Stimulated activated CD8-positive, alpha-beta memory T cell treated with anti-CD3 and anti-CD28 coated beads, Interleukin-4, amount 100 ng/mL, for 1 hour (primary cell): ENCODE results near the gene TRPC5OS.

Experiments used
- DNase-seq, 2 donors: peaks; one replicate each; pipeline ENCODE4 v3.0.0-alpha.2; 2020; ENCODE audit warnings: low read depth in 2 of 2, low spot score in 1 of 2

TRPC5OS gene

DNA sequence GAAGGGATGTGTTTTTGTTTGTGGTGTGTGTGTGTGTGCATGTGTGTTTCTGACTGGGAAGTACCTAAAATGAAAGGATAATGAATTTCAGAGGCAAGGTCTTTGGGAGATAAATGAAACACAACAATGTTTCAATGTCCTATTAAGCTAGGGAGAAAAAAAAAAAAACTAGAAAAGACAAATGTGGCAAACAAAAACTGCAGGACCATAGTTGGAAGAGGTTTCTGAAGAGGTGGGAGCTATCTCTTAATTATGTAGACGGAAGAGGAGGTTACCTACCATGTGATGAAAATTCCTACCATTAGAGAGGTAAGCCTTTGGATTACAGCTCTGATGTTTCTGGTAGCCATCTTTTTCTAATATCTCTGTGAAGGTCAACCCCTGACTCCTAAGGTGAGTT lies at the start of gene TRPC5OS:
TSS of gene TRPC5OS (plus strand) at position 301 of the 400 bp plus-strand sequence. CDS start 25,669 bp downstream, outside the sequence.
- no peak for DNase-seq

GRCh38 chrX:111829345-111829744 lies 46.6 kb upstream of the TRPC5OS start:
- DNase-seq: no peak

GRCh38 chrX:111830571-111830970 lies 45.4 kb upstream of the TRPC5OS start:
- no peak for DNase-seq

DNA sequence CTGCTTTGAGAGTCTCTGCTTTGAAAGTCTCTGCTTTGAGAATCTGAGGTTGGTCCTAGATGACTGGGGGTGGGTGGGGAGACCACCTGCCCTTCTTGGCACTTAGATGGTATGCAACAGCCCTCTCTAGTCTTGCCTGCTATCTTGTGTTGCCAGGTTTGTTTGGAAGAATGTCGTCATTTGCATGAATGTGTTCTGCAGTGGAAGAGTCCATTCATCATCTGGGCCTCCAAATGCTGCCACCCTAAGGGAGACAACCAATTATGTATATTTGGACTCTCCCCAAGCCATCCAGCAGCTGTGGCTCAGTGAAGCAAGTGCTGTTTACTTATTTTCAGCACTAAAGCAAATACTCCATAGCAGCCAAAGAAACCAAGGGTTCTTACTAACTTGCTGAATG lies 44.6 kb upstream of the TRPC5OS start:
- no peak for DNase-seq

DNA sequence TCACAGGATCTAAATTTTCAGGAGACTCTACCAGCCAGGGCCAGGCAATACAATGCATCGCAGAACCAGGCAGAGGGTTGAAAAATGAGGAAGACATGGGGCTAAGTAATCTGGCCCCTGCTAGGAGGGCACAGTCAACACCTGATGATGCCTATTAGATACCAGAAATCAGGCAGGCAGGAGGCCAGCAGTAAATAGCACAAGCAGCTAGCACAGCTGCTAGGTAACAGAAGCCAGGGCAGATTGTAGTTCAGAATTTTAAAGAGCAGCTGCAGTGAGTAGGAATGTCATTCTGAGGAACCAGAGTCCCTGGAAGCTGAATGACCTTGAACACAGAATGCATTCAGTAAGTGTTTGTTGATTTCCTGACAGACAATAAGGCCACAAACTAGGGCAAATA lies 38.8 kb upstream of the TRPC5OS start:
- no peak for DNase-seq

DNA sequence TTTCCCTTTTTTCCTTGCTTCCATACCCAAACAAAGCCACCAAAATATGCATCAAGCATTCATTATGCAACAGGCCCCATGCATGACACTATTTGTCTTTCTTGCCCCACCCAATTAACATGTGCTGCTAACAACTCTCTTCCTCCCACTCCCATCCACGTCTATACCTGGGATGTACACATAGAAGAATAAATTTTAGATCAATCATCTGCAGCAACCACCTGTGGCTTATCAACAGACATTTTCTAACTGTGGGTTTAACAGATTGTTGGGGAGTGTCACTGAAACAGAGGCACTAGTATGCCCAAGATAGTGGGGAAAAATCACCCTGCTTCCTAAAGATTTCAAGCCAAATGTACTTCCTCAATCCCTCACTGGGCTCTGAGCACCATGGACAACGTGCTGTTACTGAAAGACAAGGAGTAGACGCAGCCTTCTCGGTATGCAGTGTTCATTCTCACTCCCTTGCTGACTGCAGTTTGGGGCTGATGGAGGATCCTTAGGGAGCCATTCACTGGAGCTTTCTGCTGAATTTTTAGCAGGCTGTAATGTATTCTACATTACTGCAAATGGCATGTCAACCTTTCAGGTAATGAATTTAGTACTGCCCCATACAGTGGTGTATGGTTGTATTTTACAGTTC lies 28.4 kb upstream of the TRPC5OS start:
- DNase-seq: no peak

GRCh38 chrX:111848541-111848940 lies 27.4 kb upstream of the TRPC5OS start:
- DNase-seq: no peak

- DNase-seq: no peak
Measured at GRCh38 chrX:111850975-111851374, 25.0 kb upstream of the TRPC5OS start.

GRCh38 chrX:111854556-111855490 lies 21.2 kb upstream of the TRPC5OS start:
- DNase-seq: no peak

DNA sequence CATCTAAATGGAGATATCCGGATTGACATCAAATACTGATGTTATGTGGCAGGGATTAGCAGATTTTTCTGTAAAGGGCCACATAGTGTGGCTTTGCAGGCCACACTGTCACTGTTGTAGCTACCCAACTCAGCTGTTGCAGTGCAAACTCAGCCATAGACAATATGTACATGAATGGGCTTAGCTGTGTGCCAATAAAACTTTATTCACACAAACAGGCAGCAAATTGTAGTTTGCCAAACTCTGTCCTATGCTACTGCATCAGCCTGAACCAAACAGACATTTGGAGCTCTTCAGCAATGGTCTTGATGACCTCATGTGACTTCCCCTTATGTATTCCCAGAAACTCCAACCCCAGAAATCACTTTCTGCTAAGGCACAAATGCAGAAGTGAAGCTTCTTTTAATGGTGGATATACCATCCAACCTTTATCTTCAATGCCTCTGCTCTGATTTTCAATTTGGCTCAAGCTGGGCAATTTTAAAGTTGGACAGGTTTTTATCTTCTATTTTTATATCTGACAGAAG lies 18.4 kb upstream of the TRPC5OS start:
- no peak for DNase-seq

DNA sequence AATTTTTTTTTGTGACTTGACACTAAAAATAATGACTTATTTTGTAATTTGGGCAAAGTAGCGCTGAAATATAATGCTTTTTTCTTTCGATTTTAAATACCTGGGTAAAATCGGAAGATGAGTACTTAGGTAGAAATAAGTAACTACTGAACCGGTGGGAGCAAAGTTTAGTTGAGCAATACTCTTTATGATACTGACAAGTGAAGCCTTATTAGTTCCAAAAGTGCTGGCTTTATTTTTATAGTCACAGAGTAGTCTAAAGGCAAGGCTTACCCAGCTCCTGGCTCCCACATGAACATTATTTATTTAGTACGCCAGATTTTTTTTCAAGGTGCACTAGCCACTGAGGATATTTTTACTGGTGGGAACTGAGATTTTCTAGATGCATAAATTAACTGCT lies 14.4 kb upstream of the TRPC5OS start:
- no peak for DNase-seq

- no peak for DNase-seq
Measured at GRCh38 chrX:111867236-111867635, 8.7 kb upstream of the TRPC5OS start.

DNA sequence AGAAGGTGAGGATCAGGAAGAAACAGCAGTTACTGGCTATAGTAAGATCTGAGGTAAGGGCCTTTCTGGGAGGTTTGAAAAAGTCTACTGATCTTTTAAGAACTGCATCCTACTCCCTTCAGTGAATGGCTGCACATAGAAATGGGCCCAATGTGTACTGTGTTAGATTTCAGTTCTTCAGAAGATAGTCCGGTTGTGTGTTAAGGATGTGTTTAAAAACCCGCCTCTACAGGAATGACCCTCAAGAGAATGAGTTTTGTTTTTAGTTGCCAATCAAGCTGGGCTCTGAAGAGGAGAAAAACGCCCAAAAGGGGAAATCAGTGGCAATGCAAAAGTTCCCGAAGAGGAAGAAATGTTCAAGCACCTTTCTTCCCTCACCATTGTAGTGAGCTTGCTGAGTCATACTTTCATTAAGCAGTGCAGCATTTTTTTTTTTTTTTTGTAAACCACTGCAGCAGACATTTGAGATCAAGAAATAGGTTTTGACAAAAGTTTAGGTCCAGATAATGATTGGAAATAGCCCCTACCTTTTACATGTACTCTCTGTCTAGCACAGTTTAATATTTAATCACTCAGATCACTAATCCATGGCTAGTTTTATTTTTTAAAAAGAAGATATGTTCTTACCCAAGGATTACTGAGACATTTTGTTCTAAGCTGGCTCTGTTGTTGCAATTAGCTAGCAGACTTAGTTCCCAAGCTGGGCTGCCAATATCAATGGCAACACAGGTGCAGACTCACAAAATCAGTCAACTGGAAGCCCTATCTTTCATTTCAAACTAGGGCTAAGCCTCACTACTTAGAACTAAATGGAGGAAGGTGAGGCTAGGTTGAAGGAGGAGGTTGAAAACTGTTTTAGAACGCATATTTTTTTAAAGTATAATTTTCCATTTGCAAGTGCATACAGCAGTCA lies 7.0 kb upstream of the TRPC5OS start:
- no peak for DNase-seq

DNA sequence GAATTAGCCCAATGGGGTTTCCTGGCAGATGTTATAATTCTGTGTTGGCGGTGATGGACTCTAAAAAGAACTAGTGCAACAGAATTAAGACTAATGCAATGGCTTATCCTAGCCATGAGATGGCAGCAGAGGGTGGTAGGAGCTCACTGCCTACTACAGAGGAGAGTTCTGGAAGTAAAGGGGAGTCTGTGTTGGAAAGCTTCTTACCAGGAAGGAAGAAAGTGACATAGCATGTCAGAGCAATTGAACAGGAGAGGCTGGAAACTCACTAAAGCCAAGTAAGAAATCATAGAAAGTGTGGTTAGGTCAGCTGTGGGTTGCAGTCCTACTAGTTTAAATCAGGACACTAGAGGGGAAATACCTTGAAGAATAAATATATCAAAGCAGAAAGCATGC lies 6.3 kb upstream of the TRPC5OS start:
- DNase-seq: no peak

DNA sequence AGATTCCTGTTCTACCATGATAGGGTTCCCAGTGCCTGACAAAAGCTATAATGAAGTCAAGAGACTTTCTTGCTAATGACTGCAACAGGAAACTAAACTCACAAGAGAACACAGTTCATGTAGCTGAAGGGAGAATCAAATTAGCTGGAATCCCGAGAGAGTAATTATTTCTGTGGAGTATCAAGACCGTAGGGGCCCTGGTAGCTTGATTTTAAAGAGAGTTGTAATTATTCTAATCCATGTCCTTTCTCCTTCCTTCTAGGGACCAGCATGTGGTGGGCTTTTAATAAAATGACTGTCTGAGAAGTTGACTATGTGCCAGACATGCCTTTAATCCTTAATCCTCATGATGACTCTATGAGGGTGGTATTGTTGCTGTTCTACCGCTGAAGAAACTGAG lies 1.7 kb upstream of the TRPC5OS start:
- no peak for DNase-seq

DNA sequence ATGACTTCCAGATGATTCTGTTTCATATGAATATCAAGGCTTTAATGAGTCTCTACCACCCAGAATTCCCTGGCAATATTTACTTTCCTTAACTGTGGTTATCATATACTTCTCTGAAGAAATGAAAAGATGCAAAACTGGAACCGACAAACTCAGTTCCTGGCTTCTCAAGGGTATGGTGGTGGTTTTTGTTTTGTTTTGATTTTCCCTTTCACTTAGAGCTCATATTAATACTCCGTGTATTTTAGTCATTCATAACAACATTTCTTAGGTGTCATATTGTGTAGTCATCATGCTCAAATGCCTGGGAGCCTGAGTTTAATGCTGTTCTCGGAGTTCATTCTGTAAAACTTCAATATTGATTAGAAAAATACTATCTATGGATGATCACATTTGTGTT lies 665 bp downstream of the TRPC5OS start:
- DNase-seq: no peak

- no peak for DNase-seq
Measured at GRCh38 chrX:111877681-111878080, 1.7 kb downstream of the TRPC5OS start.

- DNase-seq: no peak
Measured at GRCh38 chrX:111880735-111881134, 4.8 kb downstream of the TRPC5OS start.

DNA sequence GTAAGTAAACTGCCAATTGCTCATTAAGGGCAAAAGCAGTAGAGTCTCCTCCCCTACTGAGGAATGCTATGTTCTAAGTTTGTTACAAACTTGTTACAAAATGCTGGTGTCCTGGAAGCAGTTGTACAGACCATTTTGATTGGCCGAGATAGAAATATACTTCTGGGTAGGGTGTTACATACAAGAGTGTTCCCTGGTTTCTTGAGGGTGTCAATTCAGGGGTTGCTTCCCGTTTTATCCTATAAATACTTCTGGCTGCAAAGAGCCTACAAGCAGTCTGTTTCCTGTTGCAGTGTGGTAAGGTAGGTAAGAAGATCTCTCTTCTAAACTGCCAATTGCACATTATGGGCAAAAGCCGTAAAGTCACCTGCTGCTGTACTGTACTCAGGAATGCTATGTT lies 5.7 kb downstream of the TRPC5OS start:
- no peak for DNase-seq

- DNase-seq: no peak
Measured at GRCh38 chrX:111886678-111887077, 10.7 kb downstream of the TRPC5OS start.

GRCh38 chrX:111888600-111888999 lies 12.6 kb downstream of the TRPC5OS start:
- DNase-seq: no peak
